Stimulated activated CD4-positive, alpha-beta T cell treated with anti-CD3 and anti-CD28 coated beads, Interleukin-15, amount 100 ng/mL, for 48 hours (primary cell): ENCODE results near the gene ULBP1.
"Not testable (repeated sequence)": the region's sequence is repeated elsewhere in the genome, so short reads cannot be mapped to it uniquely, and the experiment has no call there.

Source experiments
- DNase-seq, 2 donors: peaks; one replicate each; pipeline ENCODE4 v3.0.0-alpha.2; 2020; ENCODE audit warnings: low read depth in 2 of 2

Gene ULBP1

GRCh38 chr6:149933036-149933435 lies 30.7 kb upstream of the ULBP1 start:
- no peak for DNase-seq

GRCh38 chr6:149933461-149933860 lies 30.3 kb upstream of the ULBP1 start:
- no peak for DNase-seq

GRCh38 chr6:149934249-149935156 lies 29.2 kb upstream of the ULBP1 start:
- peak in 1 of 2 donors; percentile 47 for DNase-seq

- no peak for DNase-seq
Observed at GRCh38 chr6:149935246-149935645, 28.5 kb upstream of the ULBP1 start.

GRCh38 chr6:149935668-149936067 lies 28.1 kb upstream of the ULBP1 start:
- DNase-seq, result no peak

- DNase-seq, result no peak
Observed at GRCh38 chr6:149936743-149937142, 27.0 kb upstream of the ULBP1 start.

GRCh38 chr6:149938013-149938570 lies 25.7 kb upstream of the ULBP1 start:
- DNase-seq, result not testable (repeated sequence)

GRCh38 chr6:149938571-149939355 lies 25.0 kb upstream of the ULBP1 start:
- peak in 1 of 2 donors; percentile 20 for DNase-seq

GRCh38 chr6:149939356-149939648 lies 24.4 kb upstream of the ULBP1 start:
- DNase-seq, result no peak

GRCh38 chr6:149939909-149940671 lies 23.7 kb upstream of the ULBP1 start:
- DNase-seq, result no peak

GRCh38 chr6:149940672-149940982 lies 23.1 kb upstream of the ULBP1 start:
- DNase-seq, result no peak

- peak; percentile 75 to 80 for DNase-seq
Observed at GRCh38 chr6:149941583-149942460, 21.9 kb upstream of the ULBP1 start, which contains the start of gene ULBP2. Gene ULBP2 (plus strand): TSS chr6:149942014. CDS start chr6:149942073, 59 bp downstream.

GRCh38 chr6:149942461-149942829 lies 21.3 kb upstream of the ULBP1 start:
- no peak for DNase-seq

GRCh38 chr6:149943321-149943720 lies 20.4 kb upstream of the ULBP1 start:
- not testable (repeated sequence) for DNase-seq

- not testable (repeated sequence) for DNase-seq
Observed at GRCh38 chr6:149945276-149945675, 18.5 kb upstream of the ULBP1 start.

GRCh38 chr6:149946631-149947030 lies 17.1 kb upstream of the ULBP1 start:
- DNase-seq, result not testable (repeated sequence)

- DNase-seq, result not testable (repeated sequence)
Observed at GRCh38 chr6:149947533-149947932, 16.2 kb upstream of the ULBP1 start.

- no peak for DNase-seq
Observed at GRCh38 chr6:149948011-149948410, 15.7 kb upstream of the ULBP1 start.

GRCh38 chr6:149948616-149949015 lies 15.1 kb upstream of the ULBP1 start:
- DNase-seq, result no peak

- no peak for DNase-seq
Observed at GRCh38 chr6:149950423-149950822, 13.3 kb upstream of the ULBP1 start.

- DNase-seq, result no peak
Observed at GRCh38 chr6:149951096-149951495, 12.6 kb upstream of the ULBP1 start.
